ENCODE results near the gene GPR171. TPM values are rescaled to one million over a fixed set of nuclear protein-coding genes. Genes with fewer than 3 reads are reported as not detected.
A peak's percentile ranks its signal among the peaks of the same experiment; 100 is the strongest.

Gene GPR171
- total RNA-seq, 4 donors from 2014 or later: 2.8 to 10.6 (median 4.7) TPM

GRCh38 chr3:151213881-151214280 lies 10.9 kb upstream of the GPR171 start:
- no peak for ATAC-seq (ENCODE audit: low FRiP score)
- no peak for TF ChIP-seq CTCF (IDR thresholded peaks at IDR 0.05)
- DNase-seq (ENCODE audit: low spot score): no peak

- ATAC-seq (ENCODE audit: low FRiP score) (no peak), DNase-seq (ENCODE audit: low spot score) (no peak)
- no peak for TF ChIP-seq CTCF (IDR thresholded peaks at IDR 0.05)
These were observed 10.1 kb upstream of the GPR171 start for GRCh38 chr3:151213151-151213550.

GRCh38 chr3:151210676-151211381 lies 7.8 kb upstream of the GPR171 start:
- no peak for DNase-seq (ENCODE audit: low spot score)
- TF ChIP-seq CTCF (IDR thresholded peaks at IDR 0.05): no peak
- peak; percentile 44 for ATAC-seq (ENCODE audit: low FRiP score)

- DNase-seq (ENCODE audit: low spot score) (no peak), ATAC-seq (ENCODE audit: low FRiP score) (no peak)
- TF ChIP-seq CTCF (IDR thresholded peaks at IDR 0.05): no peak
These were observed 6.6 kb upstream of the GPR171 start for GRCh38 chr3:151209654-151210053.

GRCh38 chr3:151206201-151206600 lies 3.2 kb upstream of the GPR171 start:
- ATAC-seq (ENCODE audit: low FRiP score): no peak
- no peak for TF ChIP-seq CTCF (IDR thresholded peaks at IDR 0.05)
- no peak for DNase-seq (ENCODE audit: low spot score)

GRCh38 chr3:151205482-151205881 lies 2.5 kb upstream of the GPR171 start:
- no peak for TF ChIP-seq CTCF (IDR thresholded peaks at IDR 0.05)
- no peak for ATAC-seq (ENCODE audit: low FRiP score)
- no peak for DNase-seq (ENCODE audit: low spot score)
